H9 (cell line): Measurements from ENCODE around the gene CRNKL1. TPM values are rescaled to one million over a fixed set of nuclear protein-coding genes. Genes with fewer than 3 reads are reported as not detected.

ENCODE experiments used
- DNase-seq: peaks from one replicate; pipeline ENCODE4 v3.0.0-alpha.2; 2017
- H2AFZ ChIP-seq: one replicate; pipeline ENCODE4 v1.6.1; 2013; ENCODE audit warnings: mild to moderate bottlenecking, low read length, control low read depth, moderate library complexity
- H2AK5ac ChIP-seq: 2 replicates; pipeline ENCODE4 v1.6.1; 2013; ENCODE audit warnings: low read length, control low read depth, mixed read lengths; ENCODE audit not compliant: insufficient read length
- H2BK120ac ChIP-seq: one replicate; pipeline ENCODE4 v1.6.1; 2013; ENCODE audit warnings: low read depth, mild to moderate bottlenecking, low read length, control low read depth, inconsistent platforms; ENCODE audit not compliant: poor library complexity, severe bottlenecking
- H2BK12ac ChIP-seq: 2 replicates; pipeline ENCODE4 v1.6.1; 2013; ENCODE audit warnings: low read length, control low read depth, mixed read lengths, low read depth; ENCODE audit not compliant: insufficient read length
- H2BK15ac ChIP-seq: 2 replicates; pipeline ENCODE4 v1.6.1; 2013; ENCODE audit warnings: low read depth, low read length, control low read depth
- H2BK20ac ChIP-seq: one replicate; pipeline ENCODE4 v1.6.1; 2013; ENCODE audit warnings: low read depth, mild to moderate bottlenecking, low read length, control low read depth, inconsistent platforms; ENCODE audit not compliant: poor library complexity, severe bottlenecking
- H2BK5ac ChIP-seq: 2 replicates; pipeline ENCODE4 v1.6.1; 2013; ENCODE audit warnings: low read length, control low read depth, mixed read lengths; ENCODE audit not compliant: insufficient read length
- H3K14ac ChIP-seq: 2 replicates; pipeline ENCODE4 v1.6.1; 2013; ENCODE audit warnings: low read length, control low read depth; ENCODE audit not compliant: insufficient read depth
- H3K18ac ChIP-seq: 2 replicates; pipeline ENCODE4 v1.6.1; 2013; ENCODE audit warnings: low read depth, mild to moderate bottlenecking, mixed read lengths, low read length, control low read depth; ENCODE audit not compliant: insufficient read length
- H3K23ac ChIP-seq: 2 replicates; pipeline ENCODE4 v1.6.1; 2013; ENCODE audit warnings: low read length, control low read depth, mixed read lengths, low read depth; ENCODE audit not compliant: insufficient read length
- H3K23me2 ChIP-seq: 2 replicates; pipeline ENCODE4 v1.6.1; 2013; ENCODE audit warnings: low read depth, mild to moderate bottlenecking, mixed read lengths, low read length, control low read depth; ENCODE audit not compliant: insufficient read length, poor library complexity, severe bottlenecking
- H3K27ac ChIP-seq: 2 replicates; pipeline ENCODE4 v1.5.1; 2013; ENCODE audit warnings: low read length, control low read depth, mixed read lengths, low read depth; ENCODE audit not compliant: insufficient read length
- H3K27me3 ChIP-seq: 2 replicates; pipeline ENCODE4 v1.6.1; 2013; ENCODE audit warnings: low read length, control low read depth, inconsistent platforms; ENCODE audit not compliant: insufficient read depth
- H3K4ac ChIP-seq: 2 replicates; pipeline ENCODE4 v1.6.1; 2013; ENCODE audit warnings: low read depth, mild to moderate bottlenecking, control low read depth, inconsistent platforms, low read length, moderate library complexity
- H3K4me1 ChIP-seq: 2 replicates; pipeline ENCODE4 v1.6.1; 2013; ENCODE audit warnings: low read length, control low read depth, inconsistent platforms; ENCODE audit not compliant: insufficient read depth
- H3K4me2 ChIP-seq: 2 replicates; pipeline ENCODE4 v1.6.1; 2013; ENCODE audit warnings: low read length, control low read depth, mixed read lengths; ENCODE audit not compliant: insufficient read length, insufficient read depth
- H3K56ac ChIP-seq: 2 replicates; pipeline ENCODE4 v1.6.1; 2013; ENCODE audit warnings: low read depth, mild to moderate bottlenecking, mixed read lengths, low read length, control low read depth; ENCODE audit not compliant: insufficient read length
- H3K79me1 ChIP-seq: 2 replicates; pipeline ENCODE4 v1.6.1; 2013; ENCODE audit warnings: low read depth, mild to moderate bottlenecking, moderate library complexity, low read length, control low read depth, inconsistent platforms; ENCODE audit not compliant: insufficient read depth, poor library complexity, severe bottlenecking
- H3K79me2 ChIP-seq: 2 replicates; pipeline ENCODE4 v1.6.1; 2013; ENCODE audit warnings: low read length, control low read depth, inconsistent platforms; ENCODE audit not compliant: insufficient read depth
- H3K9ac ChIP-seq: 2 replicates; pipeline ENCODE4 v1.6.1; 2013; ENCODE audit warnings: low read length, control low read depth, mixed read lengths; ENCODE audit not compliant: insufficient read length; ENCODE audit errors: extremely low read depth
- H3K9me3 ChIP-seq: one replicate; pipeline ENCODE4 v1.6.1; 2013; ENCODE audit warnings: low read depth, low read length, inconsistent platforms; ENCODE audit not compliant: control insufficient read depth
- H3T11ph ChIP-seq: one replicate; pipeline ENCODE4 v1.6.1; 2013; ENCODE audit warnings: mild to moderate bottlenecking, low read length, control low read depth, inconsistent platforms
- H4K20me1 ChIP-seq: one replicate; pipeline ENCODE4 v1.6.1; 2013; ENCODE audit not compliant: control insufficient read depth, insufficient read length, insufficient read depth
- H4K5ac ChIP-seq: 2 replicates; pipeline ENCODE4 v1.6.1; 2013; ENCODE audit warnings: low read depth, mild to moderate bottlenecking, mixed read lengths, low read length, control low read depth; ENCODE audit not compliant: insufficient read length
- H4K8ac ChIP-seq: replicated peaks from 2 replicates; pipeline ENCODE4 v1.6.1; 2013; ENCODE audit warnings: low read length, control low read depth, mixed read lengths, low read depth; ENCODE audit not compliant: insufficient read length
- H4K91ac ChIP-seq: 2 replicates; pipeline ENCODE4 v1.6.1; 2013; ENCODE audit warnings: low read depth, mild to moderate bottlenecking, moderate library complexity, mixed read lengths, low read length, control low read depth; ENCODE audit not compliant: insufficient read length
- H3K27ac Mint-ChIP-seq, 3 experiments: 2 replicates in 2 of 3; 3 replicates in 1 of 3; pipeline ENCODE4 v1.8.0; 2020 to 2021; ENCODE audit warnings: mixed read lengths in 3 of 3, mild to moderate bottlenecking in 1 of 3, moderate library complexity in 1 of 3
- H3K27me3 Mint-ChIP-seq: 2 replicates; pipeline ENCODE4 v1.8.0; 2021; ENCODE audit warnings: low read depth, mild to moderate bottlenecking, moderate library complexity, mixed read lengths
- H3K36me3 Mint-ChIP-seq, 3 experiments: 2 replicates in 2 of 3; 3 replicates in 1 of 3; pipeline ENCODE4 v1.8.0; 2020 to 2021; ENCODE audit warnings: low read depth in 3 of 3, mixed read lengths in 3 of 3; ENCODE audit not compliant: insufficient read depth in 1 of 3
- H3K4me1 Mint-ChIP-seq, 2 experiments: 2 replicates each; pipeline ENCODE4 v1.8.0; 2020; ENCODE audit warnings: mixed read lengths in 2 of 2
- H3K4me3 Mint-ChIP-seq, 2 experiments: 2 replicates in 1 of 2; 3 replicates in 1 of 2; pipeline ENCODE4 v1.8.0; 2020 to 2021; ENCODE audit warnings: mild to moderate bottlenecking in 2 of 2, mixed read lengths in 2 of 2, moderate library complexity in 1 of 2
- H3K9me3 Mint-ChIP-seq, 2 experiments: 2 replicates in 1 of 2; 3 replicates in 1 of 2; pipeline ENCODE4 v1.8.0; 2020; ENCODE audit warnings: mild to moderate bottlenecking in 2 of 2, mixed read lengths in 2 of 2, moderate library complexity in 1 of 2
- WGBS: extraction: QIAGEN DNeasy Blood & Tissue Kit; methylation state at CpG from one replicate; pipeline ENCODE4 v1.1.7; 2013; ENCODE audit warnings: missing lambda C conversion rate, low lambda C conversion rate, mixed read lengths; ENCODE audit not compliant: insufficient read length; ENCODE audit errors: extremely low coverage; 5-methylcytosine and 5-hydroxymethylcytosine counted together
- total RNA-seq: library from RNA; stranded (reverse); gene quantifications from 2 replicates; pipeline ENCODE4 v1.2.1, GENCODE V29; 2021
- TF ChIP-seq, protein P1 (sequence below): fragments of 200-600 bp; sonication (generic); conservative IDR thresholded peaks from 3 replicates; pipeline ENCODE4 v1.8.0; 2021; ENCODE audit warnings: antibody characterized with exemption, mild to moderate bottlenecking

The CRNKL1 gene
- total RNA-seq, 1 experiment from 2014 or later: 30.2 TPM

DNA sequence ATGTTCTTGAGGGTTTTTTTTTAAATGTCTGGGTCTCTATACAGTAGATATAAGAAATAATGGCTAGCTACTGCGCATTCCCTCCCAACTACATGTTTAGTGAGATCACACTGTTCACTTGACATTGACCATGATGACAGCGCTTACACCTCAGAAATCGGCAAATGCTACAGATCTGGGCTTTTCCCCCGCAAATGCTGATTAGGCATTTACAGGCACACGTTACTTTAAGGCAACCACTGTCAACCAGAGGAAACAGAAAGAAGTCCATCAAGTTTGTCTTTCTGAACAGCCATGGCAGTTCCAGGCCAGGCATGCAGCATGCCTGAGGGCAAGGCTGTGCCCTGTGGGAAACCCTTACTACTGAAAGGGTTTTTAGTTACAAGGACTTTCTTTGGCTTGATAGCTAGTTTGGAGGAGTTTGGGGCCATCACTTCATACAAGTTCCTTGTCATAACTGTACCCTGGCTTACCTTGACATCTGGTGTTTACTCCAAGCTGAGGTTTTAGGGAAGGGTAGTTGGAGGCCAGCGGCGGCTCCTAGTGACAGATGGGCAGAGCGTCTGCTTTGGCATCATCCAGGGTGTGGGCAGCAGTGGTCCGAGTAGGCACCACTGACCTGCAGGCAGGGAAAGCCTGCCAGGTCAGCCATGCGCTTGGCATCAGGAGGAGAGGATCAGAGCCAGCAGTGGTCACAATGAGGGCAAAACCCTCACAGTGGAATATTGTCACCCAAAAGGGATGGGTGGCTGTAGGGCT, 43.0 kb upstream of the CRNKL1 start:
- no peak overlapping the region for H3K9ac ChIP-seq
- no peak overlapping the region for H3T11ph ChIP-seq
- no peak overlapping the region for H2BK20ac ChIP-seq
- no peak overlapping the region for H3K56ac ChIP-seq
- H3K4me2 ChIP-seq: no peak overlapping the region
- H4K20me1 ChIP-seq: no peaks in the 10 kb centered on the region
- H4K91ac ChIP-seq: no peak overlapping the region
- H2AK5ac ChIP-seq: no peak overlapping the region
- H3K36me3 Mint-ChIP-seq: no peaks in the 10 kb centered on the region
- no peak overlapping the region for H2BK12ac ChIP-seq
- no peak overlapping the region for H2BK120ac ChIP-seq
- H3K27me3 ChIP-seq: no peaks in the 10 kb centered on the region
- H2AFZ ChIP-seq: no peak overlapping the region
- no peak overlapping the region for H3K4me3 Mint-ChIP-seq
- H3K23me2 ChIP-seq: no peaks in the 10 kb centered on the region
- no peak overlapping the region for H2BK5ac ChIP-seq
- no peaks in the 10 kb centered on the region; a peak in 1 of 4 replicates for H3K4me1 Mint-ChIP-seq
- no peaks in the 10 kb centered on the region for H3K79me1 ChIP-seq
- no peak for DNase-seq
- H3K14ac ChIP-seq: no peak overlapping the region
- no peak overlapping the region for H3K27ac Mint-ChIP-seq
- no peaks in the 10 kb centered on the region for H3K79me2 ChIP-seq
- H3K18ac ChIP-seq: no peak overlapping the region
- no peak overlapping the region for H4K8ac ChIP-seq
- no peaks in the 10 kb centered on the region for H3K9me3 ChIP-seq
- no CpG with 5 or more reads among the region's 10 CpGs for WGBS
- TF ChIP-seq, protein P1, sequence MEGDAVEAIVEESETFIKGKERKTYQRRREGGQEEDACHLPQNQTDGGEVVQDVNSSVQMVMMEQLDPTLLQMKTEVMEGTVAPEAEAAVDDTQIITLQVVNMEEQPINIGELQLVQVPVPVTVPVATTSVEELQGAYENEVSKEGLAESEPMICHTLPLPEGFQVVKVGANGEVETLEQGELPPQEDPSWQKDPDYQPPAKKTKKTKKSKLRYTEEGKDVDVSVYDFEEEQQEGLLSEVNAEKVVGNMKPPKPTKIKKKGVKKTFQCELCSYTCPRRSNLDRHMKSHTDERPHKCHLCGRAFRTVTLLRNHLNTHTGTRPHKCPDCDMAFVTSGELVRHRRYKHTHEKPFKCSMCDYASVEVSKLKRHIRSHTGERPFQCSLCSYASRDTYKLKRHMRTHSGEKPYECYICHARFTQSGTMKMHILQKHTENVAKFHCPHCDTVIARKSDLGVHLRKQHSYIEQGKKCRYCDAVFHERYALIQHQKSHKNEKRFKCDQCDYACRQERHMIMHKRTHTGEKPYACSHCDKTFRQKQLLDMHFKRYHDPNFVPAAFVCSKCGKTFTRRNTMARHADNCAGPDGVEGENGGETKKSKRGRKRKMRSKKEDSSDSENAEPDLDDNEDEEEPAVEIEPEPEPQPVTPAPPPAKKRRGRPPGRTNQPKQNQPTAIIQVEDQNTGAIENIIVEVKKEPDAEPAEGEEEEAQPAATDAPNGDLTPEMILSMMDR: no peak
- H3K9me3 Mint-ChIP-seq: no peaks in the 10 kb centered on the region; a peak in 1 of 5 replicates
- no peak overlapping the region for H3K4ac ChIP-seq
- H2BK15ac ChIP-seq: no peak overlapping the region
- no peak overlapping the region for H3K23ac ChIP-seq
- H4K5ac ChIP-seq: no peak overlapping the region
- no peaks in the 10 kb centered on the region; the same call in 1 of the 2 replicates for H3K27me3 Mint-ChIP-seq
- H3K4me1 ChIP-seq: no peaks in the 10 kb centered on the region
- no peak overlapping the region for H3K27ac ChIP-seq
